Panc1 (cell line): ENCODE measurements around the gene XPNPEP1. TPM values are rescaled to one million over a fixed set of nuclear protein-coding genes. Genes with fewer than 3 reads are reported as not detected.

Experiments used
- ATAC-seq: fragments of 200-7000 bp; cut with Tn5 transposase; 2 replicates; pipeline ENCODE4 v1.9.1; 2020; ENCODE audit warnings: mild to moderate bottlenecking, moderate library complexity
- BruUV-seq: library from RNA; stranded (reverse); fragments of 400-500 nt; replicated peaks from 2 replicates; lab custom pipeline; 2021; lab: Mats Ljungman, UMichigan
- CTCF ChIA-PET: fragments of 300-600 bp; sonication (Branson Sonifier 250); formaldehyde crosslinking; loops from one replicate; lab custom pipeline; 2022; ENCODE audit warnings: antibody characterized with exemption; lab: Charles Lee
- POLR2A ChIA-PET: fragments of 300-600 bp; sonication (Branson Sonifier 250); formaldehyde crosslinking; loops from one replicate; lab custom pipeline; 2022; ENCODE audit warnings: antibody characterized with exemption; lab: Charles Lee
- DNase-seq: peaks from one replicate; pipeline ENCODE4 v3.0.0-alpha.2; 2010; ENCODE audit warnings: low read depth, low spot score
- H3K27ac ChIP-seq: 2 replicates; pipeline ENCODE4 v1.5.1; 2011; ENCODE audit warnings: mild to moderate bottlenecking, low read length, inconsistent platforms
- H3K27me3 ChIP-seq: fragments of 200-500 bp; sonication (Bioruptor generic); 2 replicates; pipeline ENCODE4 v1.6.0; 2014; ENCODE audit warnings: low read length, inconsistent platforms; ENCODE audit not compliant: control insufficient read depth, insufficient read depth
- H3K36me3 ChIP-seq: fragments of 200-500 bp; sonication (Bioruptor generic); 2 replicates; pipeline ENCODE4 v1.5.1; 2014; ENCODE audit warnings: inconsistent platforms, mild to moderate bottlenecking, low read length, moderate library complexity; ENCODE audit not compliant: control insufficient read depth, insufficient read depth
- H3K4me1 ChIP-seq: 2 replicates; pipeline ENCODE4 v1.5.1; 2011; ENCODE audit warnings: inconsistent platforms, mild to moderate bottlenecking, low read length, moderate library complexity; ENCODE audit not compliant: control insufficient read depth, insufficient read depth
- H3K4me3 ChIP-seq, 2 experiments: 2 replicates each; pipeline ENCODE4 v1.5.1; 2011 to 2012; ENCODE audit warnings: low read depth in 2 of 2, low read length in 2 of 2, mild to moderate bottlenecking in 2 of 2, inconsistent platforms in 1 of 2, moderate library complexity in 1 of 2
- H3K9me3 ChIP-seq: fragments of 200-500 bp; sonication (Bioruptor generic); 2 replicates; pipeline ENCODE4 v1.5.1; 2014; ENCODE audit warnings: low read depth, mild to moderate bottlenecking, inconsistent platforms, low read length, moderate library complexity; ENCODE audit not compliant: control insufficient read depth, insufficient read depth
- CTCF ChIP-seq: fragments of 450-650 bp; IDR thresholded peaks from 2 replicates; pipeline ENCODE4 v1.5.1; 2017; ENCODE audit warnings: mild to moderate bottlenecking
- POLR2AphosphoS5 ChIP-seq: IDR thresholded peaks from 2 replicates; pipeline ENCODE4 v1.6.1; 2012; ENCODE audit warnings: mild to moderate bottlenecking, low read depth, low read length, moderate library complexity
- REST ChIP-seq, 2 experiments: IDR thresholded peaks; 2 replicates each; pipeline ENCODE4 v1.6.1; 2011 to 2012; ENCODE audit warnings: low read depth in 2 of 2, control low read depth in 1 of 2, low read length in 1 of 2, mild to moderate bottlenecking in 1 of 2, moderate library complexity in 1 of 2; ENCODE audit not compliant: insufficient read depth in 1 of 2
- SIN3A ChIP-seq: IDR thresholded peaks from 2 replicates; pipeline ENCODE4 v1.6.1; 2012; ENCODE audit warnings: low read depth, mild to moderate bottlenecking, low read length, moderate library complexity, borderline replicate concordance; ENCODE audit not compliant: insufficient read depth
- TCF7L2 ChIP-seq: IDR thresholded peaks from 2 replicates; pipeline ENCODE4 v1.6.1; 2011; ENCODE audit warnings: mild to moderate bottlenecking, low read depth, low read length, inconsistent platforms
- in situ Hi-C: cut with HindIII; loops from 2 replicates; pipeline ENCODE4 v1.10.0; 2016; ENCODE audit warnings: low sequenced_read_pairs, low pct_unique_long_range_greater_than_20kb
- intact Hi-C: fragments of 100-400 bp; cut with micrococcal nuclease; formaldehyde crosslinking; loops from one replicate; pipeline ENCODE4 v1.10.0; 2022; ENCODE audit not compliant: unreplicated experiment
- total RNA-seq: library from RNA; stranded (reverse); gene quantifications from one replicate; pipeline ENCODE4 v1.2.1, GENCODE V29; 2021; ENCODE audit not compliant: unreplicated experiment

The XPNPEP1 gene
- total RNA-seq, 1 experiment from 2014 or later, result 61.2 TPM

GRCh38 chr10:109886781-109887140 is 36.5 kb downstream of the XPNPEP1 start:
- no peaks in the 10 kb centered on the region for H3K27me3 ChIP-seq
- peaks cover 18% of the 10 kb centered on the region; the same call in 1 of the 2 replicates for H3K36me3 ChIP-seq
- BruUV-seq, result no TSS peak
- no peaks in the 10 kb centered on the region for H3K9me3 ChIP-seq
- H3K4me1 ChIP-seq, result peaks cover 4% of the 10 kb centered on the region; the same call in 1 of the 2 replicates
- no peak for TF ChIP-seq CTCF
- no peak for TF ChIP-seq SIN3A
- TF ChIP-seq TCF7L2, result no peak
- TF ChIP-seq POLR2AphosphoS5, result no peak
- no peak for TF ChIP-seq REST (IDR thresholded peaks at IDR 0.05; ENCODE audit: insufficient read depth in 1 of 2, low read depth in 2 of 2, low read length in 1 of 2)
- intact Hi-C loops (no loop called here), in situ Hi-C loops (no loop called here)
- no peak overlapping the region for H3K4me3 ChIP-seq
- ChIA-PET POLR2A (no interaction called here), CTCF (no interaction called here)
- ATAC-seq (no peak), DNase-seq (no peak)
- no peak overlapping the region for H3K27ac ChIP-seq

- ChIA-PET POLR2A (no interaction called here), CTCF (no interaction called here)
- no peak for TF ChIP-seq REST (IDR thresholded peaks at IDR 0.05; ENCODE audit: insufficient read depth in 1 of 2, low read depth in 2 of 2, low read length in 1 of 2)
- TF ChIP-seq POLR2AphosphoS5, result no peak
- TF ChIP-seq TCF7L2, result no peak
- TF ChIP-seq SIN3A, result no peak
- TF ChIP-seq CTCF, result no peak
- Histone ChIP-seq H3K36me3 (peaks cover 21% of the 10 kb centered on the region; the same call in 1 of the 2 replicates), H3K27ac (no peak overlapping the region), H3K4me1 (peaks cover 4% of the 10 kb centered on the region; the same call in 1 of the 2 replicates), H3K4me3 (no peak overlapping the region), H3K9me3 (no peaks in the 10 kb centered on the region), H3K27me3 (no peaks in the 10 kb centered on the region)
- ATAC-seq (no peak), DNase-seq (no peak)
- intact Hi-C loops (no loop called here), in situ Hi-C loops (no loop called here)
- BruUV-seq, result no TSS peak
Measured at GRCh38 chr10:109886037-109886780, 37.1 kb downstream of the XPNPEP1 start.
